Measurements from ENCODE around the gene CNTN5. TPM values are rescaled to one million over a fixed set of nuclear protein-coding genes. Genes with fewer than 3 reads are reported as not detected.

The CNTN5 gene
- total RNA-seq, 6 donors from 2014 or later: 0.13 to 1.0 (median 0.57) TPM; not detected in 2

GRCh38 chr11:99973993-99974392, 953.2 kb downstream of the CNTN5 start:
- no peak for ATAC-seq (ENCODE audit: low FRiP score in 2 of 2)
- DNase-seq: no peak
- Histone ChIP-seq H3K36me3 (no peaks in the 10 kb centered on the region), H3K27ac (no peak overlapping the region), H3K9me3 (peaks cover 0 to 10% (median 4%) of the 10 kb centered on the region in 4 donors), H3K4me3 (no peak overlapping the region), H3K4me1 (no peaks in the 10 kb centered on the region), H3K27me3 (no peaks in the 10 kb centered on the region)
- WGBS, 2 donors: 59 to 64% methylated on average over 4 of the region's 4 CpGs
- no peak for TF ChIP-seq POLR2AphosphoS5 (IDR thresholded peaks at IDR 0.05)
- TF ChIP-seq POLR2A (IDR thresholded peaks at IDR 0.05): no peak
- no peak for TF ChIP-seq EP300 (IDR thresholded peaks at IDR 0.05)
- TF ChIP-seq CTCF (IDR thresholded peaks at IDR 0.05): no peak

- no peak for ATAC-seq (ENCODE audit: low FRiP score in 2 of 2)
- TF ChIP-seq POLR2AphosphoS5 (IDR thresholded peaks at IDR 0.05): no peak
- TF ChIP-seq EP300 (IDR thresholded peaks at IDR 0.05): no peak
- TF ChIP-seq POLR2A (IDR thresholded peaks at IDR 0.05): no peak
- no peak for TF ChIP-seq CTCF (IDR thresholded peaks at IDR 0.05)
- H3K4me3 ChIP-seq: no peak overlapping the region
- DNase-seq: no peak
- no peaks in the 10 kb centered on the region for H3K4me1 ChIP-seq
- H3K27me3 ChIP-seq: no peaks in the 10 kb centered on the region
- 52 to 57% methylated on average over 2 of the region's 2 CpGs for WGBS, 2 donors
- H3K27ac ChIP-seq: no peak overlapping the region
- H3K36me3 ChIP-seq: no peaks in the 10 kb centered on the region
- H3K9me3 ChIP-seq: peaks cover 0 to 10% (median 4%) of the 10 kb centered on the region in 4 donors
Observed at GRCh38 chr11:99979042-99979441, 958.3 kb downstream of the CNTN5 start.

- DNase-seq: no peak
- peak in 1 of 2 donors; percentile 29 for ATAC-seq (ENCODE audit: low FRiP score in 2 of 2)
Observed at GRCh38 chr11:99987821-99988470, 967.2 kb downstream of the CNTN5 start.

GRCh38 chr11:99988471-99988837, 967.7 kb downstream of the CNTN5 start:
- Histone ChIP-seq H3K4me1 (no peaks in the 10 kb centered on the region), H3K27me3 (no peaks in the 10 kb centered on the region), H3K27ac (no peak overlapping the region), H3K9me3 (no peaks in the 10 kb centered on the region), H3K4me3 (no peak overlapping the region), H3K36me3 (no peaks in the 10 kb centered on the region)
- ATAC-seq (ENCODE audit: low FRiP score in 2 of 2): peak in 1 of 2 donors; percentile 16
- DNase-seq: no peak
- TF ChIP-seq EP300 (IDR thresholded peaks at IDR 0.05) (no peak), POLR2AphosphoS5 (IDR thresholded peaks at IDR 0.05) (no peak), POLR2A (IDR thresholded peaks at IDR 0.05) (no peak), CTCF (IDR thresholded peaks at IDR 0.05) (no peak)
- WGBS, 2 donors: 65 to 68% methylated on average over 2 of the region's 2 CpGs

More at GRCh38 chr11:99987821-99988470, 967.2 kb downstream of the CNTN5 start:
- Histone ChIP-seq H3K4me3 (no peak overlapping the region), H3K9me3 (no peaks in the 10 kb centered on the region), H3K4me1 (no peaks in the 10 kb centered on the region), H3K36me3 (no peaks in the 10 kb centered on the region), H3K27me3 (no peaks in the 10 kb centered on the region), H3K27ac (no peak overlapping the region)
- 39 to 40% methylated on average over 2 of the region's 2 CpGs for WGBS, 2 donors
- no peak for TF ChIP-seq POLR2A (IDR thresholded peaks at IDR 0.05)
- TF ChIP-seq POLR2AphosphoS5 (IDR thresholded peaks at IDR 0.05): no peak
- no peak for TF ChIP-seq EP300 (IDR thresholded peaks at IDR 0.05)
- no peak for TF ChIP-seq CTCF (IDR thresholded peaks at IDR 0.05)

GRCh38 chr11:100003985-100004384, 983.2 kb downstream of the CNTN5 start:
- Histone ChIP-seq H3K27ac (no peak overlapping the region), H3K9me3 (peaks cover 0 to 6% (median 0%) of the 10 kb centered on the region in 4 donors), H3K4me1 (no peaks in the 10 kb centered on the region), H3K27me3 (no peaks in the 10 kb centered on the region), H3K4me3 (no peak overlapping the region), H3K36me3 (no peaks in the 10 kb centered on the region)
- DNase-seq: no peak
- no peak for ATAC-seq (ENCODE audit: low FRiP score in 2 of 2)
- WGBS, 2 donors: 74 to 75% methylated on average over 3 of the region's 3 CpGs
- TF ChIP-seq POLR2AphosphoS5 (IDR thresholded peaks at IDR 0.05): no peak
- no peak for TF ChIP-seq POLR2A (IDR thresholded peaks at IDR 0.05)
- TF ChIP-seq CTCF (IDR thresholded peaks at IDR 0.05): no peak
- no peak for TF ChIP-seq EP300 (IDR thresholded peaks at IDR 0.05)

All from upper lobe of left lung (tissue), 6 donors.